K562 (cell line): Measurements from ENCODE around the gene CCDC106. TPM values are rescaled to one million over a fixed set of nuclear protein-coding genes. Genes with fewer than 3 reads are reported as not detected.

Experiments used
- BRCA1 ChIP-seq, 2 experiments: fragments of 450-650 bp in 1 of 2; sonication (generic) in 1 of 2; formaldehyde crosslinking in 1 of 2; IDR thresholded peaks; 2 replicates each; pipeline versions ENCODE4 v1.5.0 to v1.6.1; 2017 to 2020; ENCODE audit warnings: mild to moderate bottlenecking in 1 of 2, missing genetic modification reagents in 1 of 2
- C11orf30 ChIP-seq: fragments of 450-650 bp; IDR thresholded peaks from 2 replicates; pipeline ENCODE4 v1.6.1; 2016; ENCODE audit warnings: low read depth, mild to moderate bottlenecking
- CBX3 ChIP-seq, 2 experiments: IDR thresholded peaks; 1 replicate in 1 of 2; 2 replicates in 1 of 2; pipeline ENCODE4 v1.6.1; 2012; ENCODE audit warnings: inconsistent platforms in 2 of 2, low read length in 2 of 2, borderline replicate concordance in 1 of 2, control low read depth in 1 of 2
- CHD1 ChIP-seq: fragments of 200-600 bp; sonication (generic); IDR thresholded peaks from one replicate; pipeline ENCODE4 v1.6.1; 2012; ENCODE audit warnings: mild to moderate bottlenecking, moderate library complexity, low read length, inconsistent platforms
- CHD2 ChIP-seq: IDR thresholded peaks from 2 replicates; pipeline ENCODE4 v1.6.1; 2011; ENCODE audit warnings: low read depth, low read length
- ETV5 ChIP-seq: sonication (generic); formaldehyde crosslinking; IDR thresholded peaks from 2 replicates; pipeline ENCODE4 v1.4.0; 2020; ENCODE audit warnings: low read depth, mild to moderate bottlenecking, missing genetic modification reagents
- GATAD2A ChIP-seq: fragments of 450-650 bp; IDR thresholded peaks from 2 replicates; pipeline ENCODE4 v1.6.1; 2017
- HCFC1 ChIP-seq: IDR thresholded peaks from 2 replicates; pipeline ENCODE4 v1.6.1; 2012; ENCODE audit warnings: low read depth, low read length, improper control_type of control experiment
- HMG20A ChIP-seq: fragments of 450-650 bp; formaldehyde crosslinking; conservative IDR thresholded peaks from 2 replicates; pipeline ENCODE4 v1.4.0; 2020; ENCODE audit warnings: mild to moderate bottlenecking, mixed read lengths
- JUNB ChIP-seq: fragments of 450-650 bp; formaldehyde crosslinking; conservative IDR thresholded peaks from 2 replicates; pipeline ENCODE4 v1.4.0; 2020; ENCODE audit warnings: mild to moderate bottlenecking
- KLF1 ChIP-seq: fragments of 450-650 bp; IDR thresholded peaks from 2 replicates; pipeline ENCODE4 v1.6.1; 2016; ENCODE audit warnings: missing genetic modification characterization, missing compliant biosample characterization
- NFE2L1 ChIP-seq: fragments of 450-650 bp; IDR thresholded peaks from 2 replicates; pipeline ENCODE4 v1.6.1; 2016; ENCODE audit warnings: missing genetic modification characterization, low read depth, mild to moderate bottlenecking, missing compliant biosample characterization, moderate library complexity, borderline replicate concordance
- RBM34 ChIP-seq: fragments of 200-400 bp; formaldehyde crosslinking; IDR thresholded peaks from 2 replicates; pipeline ENCODE4 v1.6.1; 2018; ENCODE audit warnings: low read length, borderline replicate concordance; ENCODE audit not compliant: insufficient read depth
- XRCC4 ChIP-seq: IDR thresholded peaks from one replicate; pipeline ENCODE4 v1.6.1; 2011; ENCODE audit not compliant: insufficient read depth, insufficient read length; ENCODE audit errors: extremely low read depth
- YBX1 ChIP-seq: fragments of 450-650 bp; IDR thresholded peaks from 2 replicates; pipeline ENCODE4 v1.7.1; 2016; ENCODE audit warnings: mild to moderate bottlenecking
- ZKSCAN1 ChIP-seq: fragments of 150-350 bp; IDR thresholded peaks from 2 replicates; pipeline ENCODE4 v1.6.1; 2016; ENCODE audit warnings: low read depth, low read length
- ZNF263 ChIP-seq: sonication (generic); formaldehyde crosslinking; IDR thresholded peaks from 2 replicates; pipeline ENCODE4 v1.8.0; 2022; ENCODE audit warnings: mild to moderate bottlenecking, missing genetic modification reagents, borderline replicate concordance
- ZNF311 ChIP-seq: fragments of 250-450 bp; sonication (Bioruptor Pico); IDR thresholded peaks from 2 replicates; pipeline ENCODE4 v1.4.0; 2020; ENCODE audit warnings: mild to moderate bottlenecking, moderate library complexity
- ZNF347 ChIP-seq: fragments of 450-650 bp; formaldehyde crosslinking; IDR thresholded peaks from 2 replicates; pipeline ENCODE4 v1.4.0; 2020; ENCODE audit warnings: low read depth, mild to moderate bottlenecking, moderate library complexity
- polyA plus RNA-seq, 8 experiments: library from polyadenylated mRNA; depleted of rRNA in 4 of 8; stranded (reverse) in 5 of 8; unstranded in 3 of 8; fragments of >200 nt; fragmentation: Nextera tagmentation in 2 of 8; fragmentation: Illumina TruSeq in 1 of 8; extraction: Ambion mirVana in 2 of 8; extraction: Trizol in 1 of 8; gene quantifications; 2 replicates each; pipeline versions ENCODE4 v1.2.1 to v1.2.3, GENCODE V29; 2011 to 2014; ENCODE audit warnings: inconsistent platforms in 1 of 8, missing spikeins in 1 of 8
- total RNA-seq, 7 experiments: library from RNA; depleted of rRNA in 6 of 7; stranded (reverse); fragments of >200 nt in 6 of 7; fragmentation: Illumina TruSeq in 2 of 7; extraction: Trizol in 2 of 7; gene quantifications; 2 replicates each; pipeline versions ENCODE4 v1.2.1 to v1.2.3, GENCODE V29; 2011 to 2021; ENCODE audit warnings: low replicate concordance in 1 of 7
- TF ChIP-seq, protein P1 (sequence below): sonication (generic); IDR thresholded peaks from 2 replicates; pipeline ENCODE4 v1.6.1; 2016
- TF ChIP-seq, protein P2 (sequence below): fragments of 450-650 bp; conservative IDR thresholded peaks from 2 replicates; pipeline ENCODE4 v1.6.1; 2016; ENCODE audit warnings: missing genetic modification characterization, low read depth, mild to moderate bottlenecking, missing compliant biosample characterization, moderate library complexity
- TF ChIP-seq, protein P3 (sequence below): fragments of 250-450 bp; sonication (Bioruptor Pico); IDR thresholded peaks from 2 replicates; pipeline ENCODE4 v1.5.0; 2020; ENCODE audit warnings: mild to moderate bottlenecking, borderline replicate concordance
- TF ChIP-seq, protein P4 (sequence below): fragments of 200-800 bp; sonication (Bioruptor generic); IDR thresholded peaks from 2 replicates; pipeline ENCODE4 v1.6.1; 2017; ENCODE audit warnings: missing genetic modification characterization, missing compliant biosample characterization

The CCDC106 gene
- total and polyA plus RNA-seq, 9 of the 15 experiments (the other 6 are each of a cell fraction or from before 2014, with no cell fraction given) = 0.10 to 27.5 (median 15.0) TPM; not detected in 1

DNA sequence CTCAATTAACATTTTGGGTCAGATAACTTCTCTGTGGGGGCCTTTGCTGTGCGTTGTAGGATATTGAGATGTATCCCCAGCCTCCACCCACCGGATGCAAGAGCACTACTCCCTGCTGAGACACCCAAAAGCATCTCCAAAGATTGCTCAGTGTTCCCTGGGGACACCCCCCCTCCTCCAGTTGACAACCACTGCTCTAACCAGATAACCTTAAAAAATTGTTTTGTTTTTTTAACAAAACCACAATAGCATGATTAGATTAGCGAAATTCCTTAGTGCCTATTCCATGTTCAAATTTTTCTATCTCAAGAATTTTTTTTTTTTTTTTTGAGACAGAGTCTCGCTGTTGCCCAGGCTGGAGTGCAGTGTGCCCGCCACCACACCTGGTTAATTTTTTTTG lies 24.4 kb downstream of the CCDC106 start (continued):
- TF ChIP-seq CHD1 (no peak), ZNF263 (CRISPR knock-in tag) (peak; percentile 88), KLF1 (tag) (no peak), ZKSCAN1 (no peak), XRCC4 (no peak), ETV5 (CRISPR knock-in tag) (peak; percentile 72), ZNF347 (no peak), ZNF311 (CRISPR knock-in tag) (no peak), HMG20A (CRISPR knock-in tag) (no peak), CBX3 (IDR thresholded peaks at IDR 0.05; ENCODE audit: borderline replicate concordance in 1 of 2, low read length in 2 of 2) (no peak), YBX1 (no peak), C11orf30 (no peak), JUNB (CRISPR knock-in tag) (no peak), GATAD2A (no peak), RBM34 (no peak), HCFC1 (no peak), CHD2 (no peak), NFE2L1 (no peak), BRCA1 (IDR thresholded peaks at IDR 0.05) (no peak), BRCA1 (CRISPR knock-in tag; IDR thresholded peaks at IDR 0.05) (no peak)
- TF ChIP-seq, protein P1, sequence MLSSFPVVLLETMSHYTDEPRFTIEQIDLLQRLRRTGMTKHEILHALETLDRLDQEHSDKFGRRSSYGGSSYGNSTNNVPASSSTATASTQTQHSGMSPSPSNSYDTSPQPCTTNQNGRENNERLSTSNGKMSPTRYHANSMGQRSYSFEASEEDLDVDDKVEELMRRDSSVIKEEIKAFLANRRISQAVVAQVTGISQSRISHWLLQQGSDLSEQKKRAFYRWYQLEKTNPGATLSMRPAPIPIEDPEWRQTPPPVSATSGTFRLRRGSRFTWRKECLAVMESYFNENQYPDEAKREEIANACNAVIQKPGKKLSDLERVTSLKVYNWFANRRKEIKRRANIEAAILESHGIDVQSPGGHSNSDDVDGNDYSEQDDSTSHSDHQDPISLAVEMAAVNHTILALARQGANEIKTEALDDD = no peak
- TF ChIP-seq, protein P2, sequence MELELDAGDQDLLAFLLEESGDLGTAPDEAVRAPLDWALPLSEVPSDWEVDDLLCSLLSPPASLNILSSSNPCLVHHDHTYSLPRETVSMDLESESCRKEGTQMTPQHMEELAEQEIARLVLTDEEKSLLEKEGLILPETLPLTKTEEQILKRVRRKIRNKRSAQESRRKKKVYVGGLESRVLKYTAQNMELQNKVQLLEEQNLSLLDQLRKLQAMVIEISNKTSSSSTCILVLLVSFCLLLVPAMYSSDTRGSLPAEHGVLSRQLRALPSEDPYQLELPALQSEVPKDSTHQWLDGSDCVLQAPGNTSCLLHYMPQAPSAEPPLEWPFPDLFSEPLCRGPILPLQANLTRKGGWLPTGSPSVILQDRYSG = no peak
- TF ChIP-seq, protein P3, sequence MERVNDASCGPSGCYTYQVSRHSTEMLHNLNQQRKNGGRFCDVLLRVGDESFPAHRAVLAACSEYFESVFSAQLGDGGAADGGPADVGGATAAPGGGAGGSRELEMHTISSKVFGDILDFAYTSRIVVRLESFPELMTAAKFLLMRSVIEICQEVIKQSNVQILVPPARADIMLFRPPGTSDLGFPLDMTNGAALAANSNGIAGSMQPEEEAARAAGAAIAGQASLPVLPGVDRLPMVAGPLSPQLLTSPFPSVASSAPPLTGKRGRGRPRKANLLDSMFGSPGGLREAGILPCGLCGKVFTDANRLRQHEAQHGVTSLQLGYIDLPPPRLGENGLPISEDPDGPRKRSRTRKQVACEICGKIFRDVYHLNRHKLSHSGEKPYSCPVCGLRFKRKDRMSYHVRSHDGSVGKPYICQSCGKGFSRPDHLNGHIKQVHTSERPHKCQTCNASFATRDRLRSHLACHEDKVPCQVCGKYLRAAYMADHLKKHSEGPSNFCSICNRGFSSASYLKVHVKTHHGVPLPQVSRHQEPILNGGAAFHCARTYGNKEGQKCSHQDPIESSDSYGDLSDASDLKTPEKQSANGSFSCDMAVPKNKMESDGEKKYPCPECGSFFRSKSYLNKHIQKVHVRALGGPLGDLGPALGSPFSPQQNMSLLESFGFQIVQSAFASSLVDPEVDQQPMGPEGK (CRISPR knock-in tag) = no peak
- TF ChIP-seq, protein P4, sequence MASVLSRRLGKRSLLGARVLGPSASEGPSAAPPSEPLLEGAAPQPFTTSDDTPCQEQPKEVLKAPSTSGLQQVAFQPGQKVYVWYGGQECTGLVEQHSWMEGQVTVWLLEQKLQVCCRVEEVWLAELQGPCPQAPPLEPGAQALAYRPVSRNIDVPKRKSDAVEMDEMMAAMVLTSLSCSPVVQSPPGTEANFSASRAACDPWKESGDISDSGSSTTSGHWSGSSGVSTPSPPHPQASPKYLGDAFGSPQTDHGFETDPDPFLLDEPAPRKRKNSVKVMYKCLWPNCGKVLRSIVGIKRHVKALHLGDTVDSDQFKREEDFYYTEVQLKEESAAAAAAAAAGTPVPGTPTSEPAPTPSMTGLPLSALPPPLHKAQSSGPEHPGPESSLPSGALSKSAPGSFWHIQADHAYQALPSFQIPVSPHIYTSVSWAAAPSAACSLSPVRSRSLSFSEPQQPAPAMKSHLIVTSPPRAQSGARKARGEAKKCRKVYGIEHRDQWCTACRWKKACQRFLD = peak; percentile 50; the same call in 1 of the 2 replicates
